Stimulated activated CD4-positive, alpha-beta T cell treated with anti-CD3 and anti-CD28 coated beads, TNF-alpha, amount 100 ng/mL, for 48 hours (primary cell): ENCODE measurements around the gene SPTB.

Experiments used
- DNase-seq, 3 donors: peaks; one replicate each; pipeline ENCODE4 v3.0.0-alpha.2; 2020; ENCODE audit warnings: low read depth in 3 of 3

The SPTB gene

DNA sequence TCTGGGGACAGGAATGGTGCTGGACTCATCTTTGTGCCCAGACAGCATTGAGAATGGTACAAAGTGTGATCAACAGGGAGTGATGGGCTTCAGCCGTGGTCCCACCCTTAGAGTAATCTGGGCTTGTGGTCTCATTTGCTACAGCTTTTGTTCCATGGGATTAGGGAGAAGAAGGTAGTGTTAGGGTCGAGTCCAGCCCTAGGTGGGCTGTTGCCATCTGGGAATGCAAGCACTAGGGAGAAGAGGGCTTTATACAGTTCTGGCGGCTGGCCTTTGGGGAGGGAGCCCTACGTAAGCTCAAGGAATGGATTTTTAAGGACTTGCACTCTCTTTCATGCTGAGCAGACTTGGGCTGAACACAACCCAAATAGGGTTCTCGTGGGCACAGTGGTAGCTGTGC is 170.6 kb downstream of the SPTB start:
- DNase-seq = no peak

DNA sequence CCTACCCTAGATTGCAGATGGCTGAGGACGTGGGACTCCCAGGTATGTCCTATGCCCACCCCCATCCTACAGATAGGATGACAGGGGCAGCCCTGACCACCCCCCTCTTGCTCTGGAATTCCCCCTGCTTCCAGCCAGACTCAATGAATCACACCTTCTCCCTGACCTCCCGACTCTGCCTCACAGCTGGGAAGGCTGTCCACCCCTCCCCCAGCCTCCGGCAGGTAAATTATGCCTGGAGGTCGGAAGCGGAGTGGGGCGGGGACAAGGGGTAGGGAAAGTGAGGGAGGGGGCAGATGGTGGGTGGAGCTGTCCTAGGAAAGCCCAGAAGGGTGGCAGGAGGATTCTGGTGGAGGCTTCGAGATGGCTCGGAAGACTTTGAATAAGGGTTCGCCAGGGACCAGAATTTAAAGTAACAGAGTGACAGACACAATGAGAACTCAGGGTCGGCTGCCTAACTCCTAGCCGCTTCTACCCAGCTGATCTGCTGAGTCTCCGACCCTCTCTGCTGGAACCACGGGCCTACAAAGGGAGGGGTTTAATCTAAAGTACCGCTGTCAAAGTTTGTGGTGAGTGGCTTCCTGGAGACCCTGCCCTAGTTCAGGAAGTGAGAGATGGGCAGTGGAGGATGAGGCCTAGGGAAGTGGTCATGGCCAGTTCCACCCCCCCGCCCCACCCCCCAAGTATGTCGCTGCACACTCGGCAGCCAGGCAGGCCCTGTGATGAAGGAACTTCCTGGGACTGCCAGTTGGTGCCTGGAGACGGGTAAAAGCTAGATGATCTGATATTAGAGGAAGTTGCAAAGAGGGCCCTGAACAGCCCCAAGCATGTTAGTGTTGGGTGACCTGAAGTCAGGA is 171.3 kb downstream of the SPTB start:
- DNase-seq = no peak

DNA sequence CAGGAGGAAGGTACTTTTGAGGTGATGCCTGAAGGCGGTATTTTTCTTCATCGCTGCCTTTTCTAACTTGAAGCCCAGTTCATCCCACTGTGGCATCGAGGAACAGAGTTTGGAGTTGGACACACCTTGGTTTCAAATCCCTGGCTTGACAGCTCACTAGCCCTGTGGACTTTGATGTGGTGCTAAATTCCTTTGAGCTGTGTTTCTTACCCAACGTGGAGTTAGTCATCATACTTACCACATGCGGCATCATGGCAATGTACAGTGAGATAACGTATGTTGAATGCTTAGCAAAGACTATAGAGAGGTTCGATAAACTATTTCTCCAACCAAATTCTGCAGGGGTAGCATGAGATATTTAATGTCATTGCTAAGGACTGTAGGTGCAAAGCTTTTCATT is 172.0 kb downstream of the SPTB start:
- no peak for DNase-seq

DNA sequence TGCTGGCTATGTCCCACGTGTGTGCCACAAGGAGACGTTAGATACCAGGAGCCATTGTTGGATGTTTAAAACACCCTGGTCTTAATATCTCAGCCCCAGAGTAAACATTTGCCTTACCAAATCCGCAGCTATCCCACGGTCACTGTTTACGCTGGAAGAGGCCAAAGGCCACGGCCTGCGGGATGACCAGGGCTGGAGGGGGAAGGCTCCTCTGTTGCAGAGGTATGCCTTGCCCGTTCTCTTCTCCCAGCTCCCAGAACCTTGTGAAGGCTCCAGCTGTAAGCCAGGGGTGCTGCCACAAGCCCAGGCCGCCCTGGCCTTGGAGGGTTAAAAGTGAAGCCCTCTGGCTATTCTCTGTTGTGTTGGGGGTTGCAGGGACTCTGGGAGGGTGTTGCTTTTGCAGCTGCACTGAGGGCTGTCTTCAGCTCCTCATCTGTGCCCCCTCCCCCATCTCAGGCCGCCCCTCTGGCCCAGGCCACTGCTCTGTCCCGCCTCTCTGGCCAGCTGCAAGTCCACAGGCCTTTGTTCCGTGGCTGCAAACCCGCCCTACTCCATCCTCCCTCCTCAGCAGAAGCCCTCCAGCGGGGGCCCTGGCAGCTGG is 173.0 kb downstream of the SPTB start:
- no peak for DNase-seq

DNA sequence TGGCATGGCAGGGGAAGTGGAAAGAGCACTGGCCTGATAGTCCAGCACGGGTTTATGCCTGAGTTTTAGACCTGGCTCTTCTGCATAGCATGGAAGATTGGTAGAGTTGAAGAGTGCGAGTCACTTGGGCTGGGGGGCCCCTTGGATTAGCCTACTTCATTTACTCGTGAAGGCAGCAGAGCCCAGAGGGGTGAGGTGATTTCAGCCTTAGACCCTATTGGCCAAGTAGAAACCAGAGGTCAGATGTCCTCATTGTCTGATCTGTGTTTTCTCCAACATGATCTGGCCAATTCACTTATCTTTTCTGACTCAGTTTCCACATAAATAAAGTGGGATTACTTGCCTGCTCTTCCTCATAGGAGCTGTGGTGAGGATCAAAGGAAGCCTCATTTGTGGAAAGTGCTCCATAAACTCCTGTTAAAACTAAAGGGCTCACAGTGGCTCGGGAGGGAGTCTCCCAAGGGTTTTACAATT is 173.6 kb downstream of the SPTB start:
- no peak for DNase-seq

GRCh38 chr14:64705381-64706118 is 174.2 kb downstream of the SPTB start:
- no peak for DNase-seq

GRCh38 chr14:64704743-64705380 is 174.8 kb downstream of the SPTB start:
- no peak for DNase-seq

- no peak for DNase-seq
Observed at GRCh38 chr14:64704143-64704742, 175.5 kb downstream of the SPTB start, which contains the start of gene PLEKHG3. Gene PLEKHG3, plus strand, starts transcription at chr14:64704424. Its CDS starts 23,208 bp downstream, at chr14:64727632.

- DNase-seq = no peak
Observed at GRCh38 chr14:64703395-64704142, 176.1 kb downstream of the SPTB start.

DNA sequence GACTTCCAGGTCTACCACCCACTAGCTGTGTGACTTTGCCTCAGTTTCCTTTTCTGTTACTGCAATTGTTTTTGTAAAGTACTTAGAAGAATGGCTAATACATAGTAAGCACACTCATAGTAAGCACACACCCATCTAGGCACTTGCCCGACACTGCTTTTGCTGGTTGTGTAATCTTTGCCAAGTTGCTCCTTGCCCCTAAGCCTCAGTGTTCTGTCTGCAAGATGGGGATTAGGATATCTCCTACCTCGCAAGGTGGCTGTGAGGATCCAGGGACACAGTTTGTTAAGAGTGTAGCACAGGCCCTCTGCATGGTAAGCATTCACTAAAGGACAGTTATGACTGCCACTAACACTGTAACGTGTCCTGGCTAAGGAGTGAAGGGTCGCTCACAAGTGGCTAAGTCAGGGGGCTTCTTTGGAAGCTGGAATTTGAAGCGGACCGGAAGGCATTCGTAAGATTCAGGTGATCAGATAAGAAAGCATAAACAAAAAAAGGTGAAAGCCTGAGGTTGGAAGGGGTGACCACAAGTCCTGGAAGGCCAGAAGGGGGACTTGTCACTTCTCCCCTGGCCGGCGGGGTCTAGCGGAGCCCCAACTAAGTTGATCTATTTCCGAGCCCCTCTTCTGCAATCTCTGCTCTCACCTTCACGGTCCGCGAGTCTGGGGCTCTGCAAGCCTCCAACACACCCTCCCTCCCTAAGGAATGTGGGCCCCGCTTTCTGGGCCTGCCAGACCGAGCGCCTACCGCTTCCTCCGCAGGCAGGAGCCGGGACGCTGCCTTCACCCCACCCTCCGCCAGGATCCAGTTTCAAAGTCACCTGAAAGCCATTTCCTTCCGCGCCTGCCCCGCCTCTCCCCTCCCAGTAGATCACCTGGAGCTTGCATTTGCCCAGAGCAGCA is 177.0 kb downstream of the SPTB start:
- no peak for DNase-seq

GRCh38 chr14:64701660-64702059 is 178.0 kb downstream of the SPTB start:
- DNase-seq = no peak

GRCh38 chr14:64700894-64701293 is 178.8 kb downstream of the SPTB start:
- DNase-seq = no peak

- no peak for DNase-seq
Observed at GRCh38 chr14:64700290-64700689, 179.4 kb downstream of the SPTB start.

DNA sequence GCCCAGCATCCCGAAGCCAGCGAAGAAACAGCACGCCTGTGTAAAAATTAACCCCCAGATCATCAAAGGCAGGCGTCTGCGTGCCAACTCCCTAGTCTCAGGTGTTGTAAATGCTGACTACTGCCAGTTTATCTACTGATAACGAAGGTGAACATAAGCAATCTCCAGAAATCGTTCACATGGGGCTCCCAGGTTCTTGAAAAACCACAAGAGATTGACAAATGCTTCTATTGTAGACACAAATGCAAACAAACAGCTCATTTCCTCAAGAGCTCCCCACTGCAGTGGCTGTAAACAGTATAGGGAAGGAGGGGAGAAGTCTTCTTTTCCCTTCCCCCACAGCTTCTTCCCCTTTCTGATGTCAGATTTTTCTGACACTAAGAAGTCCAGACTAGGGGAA is 180.8 kb downstream of the SPTB start:
- DNase-seq = no peak

DNA sequence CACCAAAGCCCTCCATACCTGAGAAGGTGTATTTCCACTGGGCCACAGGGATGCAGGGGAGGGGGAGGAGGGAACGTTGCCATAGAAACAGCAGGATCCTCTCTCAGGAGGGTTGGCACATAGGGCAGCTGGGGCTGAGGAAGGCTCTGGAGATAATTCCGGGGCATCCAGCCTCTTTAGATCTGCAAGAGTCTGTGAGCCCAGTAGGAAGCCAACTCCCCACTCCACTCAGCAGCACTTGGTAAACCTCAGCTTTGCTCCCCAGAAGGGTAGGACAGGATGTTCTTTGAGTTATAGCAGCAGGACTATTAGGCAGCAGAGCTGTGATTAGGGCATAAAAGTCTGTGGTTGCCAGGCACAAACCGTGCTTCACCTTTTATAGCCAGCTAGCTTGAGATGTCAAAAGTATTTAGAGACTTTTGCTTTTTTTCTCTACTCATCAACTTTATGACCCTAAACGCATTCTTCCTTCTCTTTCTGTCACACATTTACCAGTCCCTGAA is 183.3 kb downstream of the SPTB start:
- no peak for DNase-seq
